ENCODE measurements around the gene OR10W1.

DNA sequence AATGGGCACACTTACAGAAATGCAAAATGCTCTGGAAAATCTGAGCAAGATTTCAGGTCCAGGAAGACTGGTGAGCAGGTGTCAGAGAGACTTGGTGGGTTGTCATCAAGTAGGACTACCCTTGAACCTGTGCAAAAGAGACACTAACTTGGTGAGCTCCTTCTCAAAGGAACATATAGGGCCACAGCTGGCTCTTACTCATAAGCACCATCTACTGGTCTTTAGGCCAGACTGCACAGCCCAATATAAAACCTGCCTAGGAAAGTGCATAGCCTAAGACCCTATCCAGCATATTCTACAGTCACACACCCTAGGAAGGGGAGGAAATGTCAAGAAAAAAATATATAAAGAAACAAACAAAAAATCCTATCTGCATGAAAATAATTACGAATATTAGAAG, 18.2 kb upstream of the OR10W1 start:
- TF ChIP-seq CTCF (IDR thresholded peaks at IDR 0.05 in 2 of 3, conservative IDR thresholded peaks at IDR 0.05 in 1 of 3; ENCODE audit: control insufficient read depth in 2 of 3, extremely low read depth in 1 of 3, insufficient read depth in 1 of 3, low read depth in 3 of 3, low read length in 3 of 3) (peak; percentile 61 to 68 (median 62)), SIN3A (IDR thresholded peaks at IDR 0.05; ENCODE audit: low read depth, low read length) (no peak), SP1 (IDR thresholded peaks at IDR 0.05; ENCODE audit: low read depth, low read length) (no peak), ATF7 (IDR thresholded peaks at IDR 0.05; ENCODE audit: low read depth) (no peak), BMI1 (IDR thresholded peaks at IDR 0.05; ENCODE audit: borderline replicate concordance) (no peak)
- TF ChIP-seq, protein P1, sequence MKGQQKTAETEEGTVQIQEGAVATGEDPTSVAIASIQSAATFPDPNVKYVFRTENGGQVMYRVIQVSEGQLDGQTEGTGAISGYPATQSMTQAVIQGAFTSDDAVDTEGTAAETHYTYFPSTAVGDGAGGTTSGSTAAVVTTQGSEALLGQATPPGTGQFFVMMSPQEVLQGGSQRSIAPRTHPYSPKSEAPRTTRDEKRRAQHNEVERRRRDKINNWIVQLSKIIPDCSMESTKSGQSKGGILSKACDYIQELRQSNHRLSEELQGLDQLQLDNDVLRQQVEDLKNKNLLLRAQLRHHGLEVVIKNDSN (IDR thresholded peaks at IDR 0.05; ENCODE audit: borderline replicate concordance, extremely low read length, insufficient read depth, low read depth, low read length): no peak

All from GM12878 (cell line).